GM21360 (cell line): Measurements from ENCODE around the gene ARHGAP11A.

Experiments used
- ATAC-seq: cut with Tn5 transposase; IDR thresholded peaks from one replicate; pipeline ENCODE4 v1.9.1; 2021; ENCODE audit warnings: mild to moderate bottlenecking, moderate library complexity; ENCODE audit not compliant: unreplicated experiment

The ARHGAP11A gene

GRCh38 chr15:32656496-32656895 is 41.2 kb downstream of the ARHGAP11A start:
- ATAC-seq: no peak

- ATAC-seq: no peak
These were observed 42.0 kb downstream of the ARHGAP11A start for GRCh38 chr15:32657198-32657883.

- ATAC-seq: no peak
These were observed 42.6 kb downstream of the ARHGAP11A start for GRCh38 chr15:32657941-32658340.

GRCh38 chr15:32659340-32660155 is 44.2 kb downstream of the ARHGAP11A start:
- ATAC-seq: no peak

- no peak for ATAC-seq
These were observed 48.4 kb downstream of the ARHGAP11A start for GRCh38 chr15:32663671-32664070.

- no peak for ATAC-seq
These were observed 49.5 kb downstream of the ARHGAP11A start for GRCh38 chr15:32664796-32665195.

GRCh38 chr15:32667321-32667720 is 52.0 kb downstream of the ARHGAP11A start:
- ATAC-seq: no peak

- ATAC-seq: no peak
These were observed 53.6 kb downstream of the ARHGAP11A start for GRCh38 chr15:32668942-32669341.

- no peak for ATAC-seq
These were observed 54.8 kb downstream of the ARHGAP11A start for GRCh38 chr15:32669896-32670611.

GRCh38 chr15:32670623-32671022 is 55.3 kb downstream of the ARHGAP11A start:
- no peak for ATAC-seq

GRCh38 chr15:32671339-32672325 is 56.3 kb downstream of the ARHGAP11A start:
- no peak for ATAC-seq

- no peak for ATAC-seq
These were observed 59.4 kb downstream of the ARHGAP11A start for GRCh38 chr15:32674681-32675080.

GRCh38 chr15:32675466-32675865 is 60.2 kb downstream of the ARHGAP11A start:
- ATAC-seq: no peak

- ATAC-seq: no peak
These were observed 60.9 kb downstream of the ARHGAP11A start for GRCh38 chr15:32676169-32676568.

GRCh38 chr15:32677238-32677750 is 62.0 kb downstream of the ARHGAP11A start:
- ATAC-seq: no peak

- no peak for ATAC-seq
These were observed 64.0 kb downstream of the ARHGAP11A start for GRCh38 chr15:32679298-32679690.

GRCh38 chr15:32682569-32682968 is 67.3 kb downstream of the ARHGAP11A start:
- no peak for ATAC-seq

GRCh38 chr15:32682977-32683630 is 67.8 kb downstream of the ARHGAP11A start:
- no peak for ATAC-seq

- no peak for ATAC-seq
These were observed 68.7 kb downstream of the ARHGAP11A start for GRCh38 chr15:32683906-32684584.
